Activated naive CD8-positive, alpha-beta T cell treated with anti-CD3 and anti-CD28 coated beads, Interleukin-2, amount 50 U/mL, for 24 hours (primary cell): Measurements from ENCODE around the gene OR6V1.
"Not testable (repeated sequence)": the region's sequence is repeated elsewhere in the genome, so short reads cannot be mapped to it uniquely, and the experiment has no call there.

Experiments used
- ATAC-seq: fragments of 150-1000 bp; cut with Tn5 transposase; one replicate; pipeline ENCODE4 v1.10.0; 2021
- DNase-seq: peaks from one replicate; pipeline ENCODE4 v3.0.0; 2021
- H3K27ac Mint-ChIP-seq: one replicate; pipeline ENCODE4 v1.8.0; 2021; ENCODE audit warnings: mild to moderate bottlenecking, mixed read lengths
- H3K27me3 Mint-ChIP-seq: one replicate; pipeline ENCODE4 v1.8.0; 2021; ENCODE audit warnings: mixed read lengths
- H3K36me3 Mint-ChIP-seq: one replicate; pipeline ENCODE4 v1.8.0; 2021; ENCODE audit warnings: low read depth, mixed read lengths
- H3K4me1 Mint-ChIP-seq: one replicate; pipeline ENCODE4 v1.8.0; 2021; ENCODE audit warnings: mixed read lengths
- H3K4me3 Mint-ChIP-seq: one replicate; pipeline ENCODE4 v1.8.0; 2021; ENCODE audit warnings: mild to moderate bottlenecking, moderate library complexity, mixed read lengths
- H3K9me3 Mint-ChIP-seq: one replicate; pipeline ENCODE4 v1.8.0; 2021; ENCODE audit warnings: mixed read lengths

OR6V1 gene

DNA sequence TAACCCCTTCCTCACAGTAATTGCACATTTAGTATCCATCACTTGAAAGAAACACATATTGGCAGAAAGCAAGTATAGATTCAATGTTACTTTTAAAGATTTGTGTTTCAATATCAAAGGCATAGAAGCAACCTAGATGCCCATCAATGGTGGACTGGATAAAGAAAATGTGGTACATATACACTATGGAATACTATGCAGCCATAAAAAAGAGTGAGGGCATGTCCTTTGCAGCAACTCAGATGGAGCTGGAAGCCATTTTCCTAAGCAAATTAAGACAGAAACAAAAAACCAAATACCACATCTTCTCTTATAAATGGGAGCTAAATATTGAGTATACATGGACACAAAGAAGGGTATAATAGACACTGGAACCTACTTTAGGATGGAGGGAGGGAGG, 3.6 kb downstream of the OR6V1 start:
- H3K36me3 Mint-ChIP-seq, result no peaks in the 10 kb centered on the region
- peaks cover 5% of the 10 kb centered on the region for H3K27me3 Mint-ChIP-seq
- H3K27ac Mint-ChIP-seq, result no peak overlapping the region
- ATAC-seq (no peak), DNase-seq (no peak)
- no peaks in the 10 kb centered on the region for H3K9me3 Mint-ChIP-seq
- peaks cover 2% of the 10 kb centered on the region for H3K4me1 Mint-ChIP-seq
- no peak overlapping the region for H3K4me3 Mint-ChIP-seq

DNA sequence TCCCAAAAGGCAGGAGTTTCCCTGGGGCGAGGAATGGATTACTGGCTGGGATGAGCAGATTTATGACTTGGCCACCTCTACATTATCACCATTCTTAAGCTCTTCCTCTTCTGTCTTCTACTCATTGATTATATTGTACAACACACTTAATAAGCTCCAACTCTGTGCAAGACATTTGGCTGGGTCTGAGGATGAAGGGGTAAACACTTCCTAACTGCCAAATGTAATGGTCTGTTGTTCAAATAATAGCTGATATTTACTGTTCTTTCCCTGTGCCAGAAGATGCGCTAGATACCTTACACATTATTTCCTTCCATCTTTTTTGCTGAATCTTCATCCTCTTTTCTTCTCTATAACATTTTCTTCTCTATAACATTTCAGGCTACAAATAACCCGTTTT, 11.6 kb downstream of the OR6V1 start:
- H3K27ac Mint-ChIP-seq, result no peak overlapping the region
- H3K36me3 Mint-ChIP-seq, result no peaks in the 10 kb centered on the region
- H3K27me3 Mint-ChIP-seq, result peaks cover 4% of the 10 kb centered on the region
- DNase-seq (no peak), ATAC-seq (no peak)
- no peak overlapping the region for H3K4me3 Mint-ChIP-seq
- H3K4me1 Mint-ChIP-seq, result no peaks in the 10 kb centered on the region
- H3K9me3 Mint-ChIP-seq, result no peaks in the 10 kb centered on the region

- H3K4me3 Mint-ChIP-seq, result no peak overlapping the region
- ATAC-seq, result no peak
- no peak for DNase-seq
- no peaks in the 10 kb centered on the region for H3K4me1 Mint-ChIP-seq
- no peaks in the 10 kb centered on the region for H3K9me3 Mint-ChIP-seq
- H3K36me3 Mint-ChIP-seq, result no peaks in the 10 kb centered on the region
- peaks cover 7% of the 10 kb centered on the region for H3K27me3 Mint-ChIP-seq
- H3K27ac Mint-ChIP-seq, result no peak overlapping the region
These were observed 16.3 kb downstream of the OR6V1 start for GRCh38 chr7:143068446-143068845.

DNA sequence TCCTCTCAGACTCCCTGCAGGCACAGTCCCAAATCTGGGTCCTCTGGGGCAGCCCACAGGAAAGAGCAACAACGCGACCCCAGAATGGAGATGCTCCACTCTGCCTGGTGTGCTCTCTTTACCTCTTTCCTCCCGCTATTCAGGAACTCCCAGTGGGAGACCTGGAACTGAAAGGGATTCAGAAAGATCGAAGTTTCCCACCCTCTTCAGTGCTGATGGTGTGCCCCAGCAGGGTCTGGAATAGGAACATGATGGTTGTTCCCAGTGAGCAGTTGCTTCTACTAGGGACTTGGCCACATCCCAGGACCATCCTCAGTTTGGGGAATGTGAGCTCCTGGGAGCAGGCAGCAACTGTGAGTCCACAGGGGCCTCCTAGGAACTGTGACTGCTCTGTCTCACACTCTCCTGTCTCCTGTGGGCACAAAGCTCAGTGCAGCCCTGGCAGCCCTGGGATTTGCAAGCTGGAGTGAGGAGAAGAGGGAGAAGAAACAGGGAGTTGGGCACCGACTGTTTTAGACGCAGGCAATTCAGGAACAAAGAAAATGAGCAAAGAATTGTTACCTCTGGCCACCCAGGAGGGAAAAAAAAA, 17.9 kb downstream of the OR6V1 start:
- no peak overlapping the region for H3K27ac Mint-ChIP-seq
- no peak for ATAC-seq
- H3K9me3 Mint-ChIP-seq, result no peaks in the 10 kb centered on the region
- no peak overlapping the region for H3K4me3 Mint-ChIP-seq
- DNase-seq, result no peak
- H3K27me3 Mint-ChIP-seq, result peaks cover 7% of the 10 kb centered on the region
- H3K4me1 Mint-ChIP-seq, result no peaks in the 10 kb centered on the region
- H3K36me3 Mint-ChIP-seq, result no peaks in the 10 kb centered on the region

DNA sequence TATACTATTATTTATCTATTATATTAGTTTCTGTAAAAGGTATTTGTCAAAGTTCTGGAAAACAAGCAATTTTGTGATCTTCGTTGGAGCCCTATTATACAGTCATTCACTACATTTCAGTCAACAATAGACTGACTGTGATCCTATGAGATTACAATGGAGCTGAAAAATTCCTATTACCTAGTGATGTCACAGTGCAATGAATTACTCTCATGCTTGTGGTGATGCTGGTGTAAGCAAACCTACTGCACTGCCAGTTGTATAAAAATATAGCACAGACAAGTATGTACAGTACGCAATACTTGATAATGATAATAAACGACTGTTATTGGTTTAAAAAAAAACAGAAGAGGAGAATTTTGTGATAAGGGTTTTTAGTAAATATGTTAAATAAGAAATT, 21.4 kb downstream of the OR6V1 start:
- no peak overlapping the region for H3K4me3 Mint-ChIP-seq
- DNase-seq (no peak), ATAC-seq (no peak)
- H3K9me3 Mint-ChIP-seq, result peaks cover 5% of the 10 kb centered on the region
- peaks cover 9% of the 10 kb centered on the region for H3K27me3 Mint-ChIP-seq
- no peak overlapping the region for H3K27ac Mint-ChIP-seq
- no peaks in the 10 kb centered on the region for H3K4me1 Mint-ChIP-seq
- H3K36me3 Mint-ChIP-seq, result no peaks in the 10 kb centered on the region

DNA sequence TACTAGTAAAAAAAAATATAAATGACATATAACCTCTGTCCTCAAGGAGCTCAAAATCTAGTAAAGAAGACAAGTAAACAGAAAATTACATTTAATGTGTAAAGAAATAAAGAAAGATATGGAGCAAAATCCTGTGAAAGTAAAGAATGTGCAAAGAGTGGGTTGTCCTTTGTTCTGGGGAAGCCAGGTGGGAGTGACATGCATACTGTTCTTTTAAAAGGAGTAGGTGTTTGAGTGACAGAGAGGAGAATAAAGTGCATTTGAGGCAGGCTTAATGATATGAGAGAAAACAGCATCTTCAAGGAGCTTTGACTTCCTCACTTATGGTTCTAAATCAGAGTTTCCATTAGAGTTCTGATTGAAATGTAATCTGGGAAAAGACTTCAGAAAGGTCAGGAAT, 22.0 kb downstream of the OR6V1 start:
- peaks cover 6% of the 10 kb centered on the region for H3K9me3 Mint-ChIP-seq
- ATAC-seq, result no peak
- peaks cover 9% of the 10 kb centered on the region for H3K27me3 Mint-ChIP-seq
- no peak for DNase-seq
- no peaks in the 10 kb centered on the region for H3K36me3 Mint-ChIP-seq
- H3K4me1 Mint-ChIP-seq, result no peaks in the 10 kb centered on the region
- no peak overlapping the region for H3K4me3 Mint-ChIP-seq
- no peak overlapping the region for H3K27ac Mint-ChIP-seq

DNA sequence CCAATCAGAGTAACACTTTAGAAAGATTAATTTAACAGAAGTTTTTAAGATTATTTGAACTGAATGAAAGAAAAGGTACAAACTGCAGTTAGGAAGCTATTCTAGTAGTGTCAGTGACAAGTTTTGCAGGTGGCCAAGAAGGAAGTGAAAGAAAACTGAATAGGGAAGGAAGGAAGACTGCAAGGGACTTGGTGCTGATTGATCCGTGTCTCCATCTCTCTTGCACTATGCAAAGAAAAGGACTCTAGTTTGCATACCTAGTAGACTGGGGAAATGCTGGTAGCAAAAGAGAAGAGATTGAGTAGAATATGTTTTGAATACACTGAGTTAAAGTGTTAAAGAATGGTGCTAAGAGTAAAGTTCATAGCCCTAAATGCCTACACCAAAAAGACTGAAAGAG, 33.0 kb downstream of the OR6V1 start:
- ATAC-seq (no peak), DNase-seq (no peak)
- no peak overlapping the region for H3K4me3 Mint-ChIP-seq
- no peaks in the 10 kb centered on the region for H3K4me1 Mint-ChIP-seq
- H3K9me3 Mint-ChIP-seq, result peaks cover 16% of the 10 kb centered on the region
- no peak overlapping the region for H3K27ac Mint-ChIP-seq
- peaks cover 2% of the 10 kb centered on the region for H3K36me3 Mint-ChIP-seq
- peaks cover 5% of the 10 kb centered on the region for H3K27me3 Mint-ChIP-seq

DNA sequence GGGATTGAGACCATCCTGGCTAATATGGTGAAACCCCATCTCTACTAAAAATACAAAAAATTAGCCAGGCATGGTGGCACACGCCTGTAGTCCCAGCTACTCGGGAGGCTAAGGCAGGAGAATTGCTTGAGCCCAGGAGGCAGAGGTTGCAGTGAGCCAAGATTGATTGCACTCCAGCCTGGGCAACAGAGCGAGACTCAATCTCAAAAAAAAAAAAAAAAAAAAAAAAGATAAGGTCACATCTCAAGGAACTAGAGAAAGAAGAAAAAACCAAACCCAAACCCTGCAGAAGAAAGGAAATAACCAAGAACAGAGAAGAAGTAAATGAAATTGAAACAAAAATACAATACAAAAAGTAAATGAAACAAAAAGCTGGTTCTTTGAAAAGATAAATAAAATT, 33.5 kb downstream of the OR6V1 start:
- not testable (repeated sequence) for DNase-seq, H3K27ac Mint-ChIP-seq, H3K4me1 Mint-ChIP-seq, H3K27me3 Mint-ChIP-seq, ATAC-seq, H3K4me3 Mint-ChIP-seq, H3K36me3 Mint-ChIP-seq
- H3K9me3 Mint-ChIP-seq, result peaks cover 16% of the 10 kb centered on the region

GRCh38 chr7:143088549-143089231, 36.5 kb downstream of the OR6V1 start:
- not testable (repeated sequence) for H3K27me3 Mint-ChIP-seq, ATAC-seq, H3K4me3 Mint-ChIP-seq

DNA sequence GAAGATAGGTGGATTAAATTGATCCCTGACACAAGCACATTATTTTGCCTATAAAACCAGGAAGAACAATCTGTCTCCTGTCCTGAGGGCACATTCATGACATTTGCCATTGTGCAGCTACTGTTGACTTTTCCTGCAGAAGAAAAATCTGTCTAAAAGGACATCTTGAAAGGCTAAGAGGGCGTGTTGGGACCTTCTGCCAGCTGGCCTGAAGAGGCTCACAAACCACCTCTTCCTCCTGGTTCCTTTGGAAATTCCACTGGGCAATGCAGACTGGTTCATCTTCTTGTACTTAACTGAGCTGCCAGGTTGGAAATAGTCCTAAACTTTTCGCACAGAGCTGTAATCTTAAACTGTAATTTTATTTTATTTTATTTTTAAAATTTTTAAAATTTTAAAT, 44.0 kb downstream of the OR6V1 start:
- DNase-seq (no peak), ATAC-seq (no peak)
- H3K27me3 Mint-ChIP-seq, result no peaks in the 10 kb centered on the region
- no peak overlapping the region for H3K27ac Mint-ChIP-seq
- peaks cover 24% of the 10 kb centered on the region for H3K9me3 Mint-ChIP-seq
- no peaks in the 10 kb centered on the region for H3K4me1 Mint-ChIP-seq
- H3K4me3 Mint-ChIP-seq, result no peak overlapping the region
- H3K36me3 Mint-ChIP-seq, result peaks cover 4% of the 10 kb centered on the region

More at GRCh38 chr7:143088549-143089231, 36.5 kb downstream of the OR6V1 start:
- H3K9me3 Mint-ChIP-seq, result peaks cover 16% of the 10 kb centered on the region
- not testable (repeated sequence) for H3K36me3 Mint-ChIP-seq, H3K27ac Mint-ChIP-seq, H3K4me1 Mint-ChIP-seq, DNase-seq

- not testable (repeated sequence) for H3K4me1 Mint-ChIP-seq, H3K27ac Mint-ChIP-seq, H3K36me3 Mint-ChIP-seq, ATAC-seq, DNase-seq, H3K4me3 Mint-ChIP-seq, H3K27me3 Mint-ChIP-seq
- H3K9me3 Mint-ChIP-seq, result peaks cover 24% of the 10 kb centered on the region
These were observed 47.4 kb downstream of the OR6V1 start for GRCh38 chr7:143099579-143099978.
